ENCODE results near the gene MSANTD7.

DNA sequence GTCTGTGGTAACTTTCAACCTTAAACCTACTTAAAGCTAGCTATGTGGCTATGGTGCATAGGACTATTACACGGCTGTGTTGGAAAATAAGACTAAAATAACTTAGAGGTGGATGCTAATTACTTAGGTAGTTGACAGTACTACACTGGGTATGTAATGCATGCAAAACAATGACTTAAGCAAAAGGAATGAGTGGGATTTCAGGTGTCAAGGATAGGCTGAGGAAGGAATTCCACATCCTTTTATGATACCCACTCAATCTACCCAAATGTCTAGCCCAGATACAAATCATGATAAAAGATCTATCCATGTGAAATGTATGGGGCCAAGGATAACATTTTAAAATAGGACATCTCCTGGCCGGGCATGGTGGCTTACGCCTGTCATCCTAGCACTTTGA lies 14.1 kb upstream of the MSANTD7 start:
- TF ChIP-seq EZH2 (IDR thresholded peaks at IDR 0.05) (no peak), POLR2AphosphoS5 (IDR thresholded peaks at IDR 0.05; ENCODE audit: low read depth, low read length) (no peak), ZNF274 (IDR thresholded peaks at IDR 0.05; ENCODE audit: low read depth, low read length) (no peak), POLR2A (IDR thresholded peaks at IDR 0.05; ENCODE audit: borderline replicate concordance, extremely low read depth, insufficient read depth, insufficient read length) (no peak)
- TF ChIP-seq, protein P1, sequence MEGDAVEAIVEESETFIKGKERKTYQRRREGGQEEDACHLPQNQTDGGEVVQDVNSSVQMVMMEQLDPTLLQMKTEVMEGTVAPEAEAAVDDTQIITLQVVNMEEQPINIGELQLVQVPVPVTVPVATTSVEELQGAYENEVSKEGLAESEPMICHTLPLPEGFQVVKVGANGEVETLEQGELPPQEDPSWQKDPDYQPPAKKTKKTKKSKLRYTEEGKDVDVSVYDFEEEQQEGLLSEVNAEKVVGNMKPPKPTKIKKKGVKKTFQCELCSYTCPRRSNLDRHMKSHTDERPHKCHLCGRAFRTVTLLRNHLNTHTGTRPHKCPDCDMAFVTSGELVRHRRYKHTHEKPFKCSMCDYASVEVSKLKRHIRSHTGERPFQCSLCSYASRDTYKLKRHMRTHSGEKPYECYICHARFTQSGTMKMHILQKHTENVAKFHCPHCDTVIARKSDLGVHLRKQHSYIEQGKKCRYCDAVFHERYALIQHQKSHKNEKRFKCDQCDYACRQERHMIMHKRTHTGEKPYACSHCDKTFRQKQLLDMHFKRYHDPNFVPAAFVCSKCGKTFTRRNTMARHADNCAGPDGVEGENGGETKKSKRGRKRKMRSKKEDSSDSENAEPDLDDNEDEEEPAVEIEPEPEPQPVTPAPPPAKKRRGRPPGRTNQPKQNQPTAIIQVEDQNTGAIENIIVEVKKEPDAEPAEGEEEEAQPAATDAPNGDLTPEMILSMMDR (IDR thresholded peaks at IDR 0.05 in 2 of 3, conservative IDR thresholded peaks at IDR 0.05 in 1 of 3; ENCODE audit: borderline replicate concordance in 1 of 3, insufficient read depth in 1 of 3, low read depth in 2 of 3, low read length in 2 of 3), result no peak
- TF ChIP-seq, protein P2, sequence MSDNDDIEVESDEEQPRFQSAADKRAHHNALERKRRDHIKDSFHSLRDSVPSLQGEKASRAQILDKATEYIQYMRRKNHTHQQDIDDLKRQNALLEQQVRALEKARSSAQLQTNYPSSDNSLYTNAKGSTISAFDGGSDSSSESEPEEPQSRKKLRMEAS (IDR thresholded peaks at IDR 0.05), result no peak
- TF ChIP-seq, protein P3, sequence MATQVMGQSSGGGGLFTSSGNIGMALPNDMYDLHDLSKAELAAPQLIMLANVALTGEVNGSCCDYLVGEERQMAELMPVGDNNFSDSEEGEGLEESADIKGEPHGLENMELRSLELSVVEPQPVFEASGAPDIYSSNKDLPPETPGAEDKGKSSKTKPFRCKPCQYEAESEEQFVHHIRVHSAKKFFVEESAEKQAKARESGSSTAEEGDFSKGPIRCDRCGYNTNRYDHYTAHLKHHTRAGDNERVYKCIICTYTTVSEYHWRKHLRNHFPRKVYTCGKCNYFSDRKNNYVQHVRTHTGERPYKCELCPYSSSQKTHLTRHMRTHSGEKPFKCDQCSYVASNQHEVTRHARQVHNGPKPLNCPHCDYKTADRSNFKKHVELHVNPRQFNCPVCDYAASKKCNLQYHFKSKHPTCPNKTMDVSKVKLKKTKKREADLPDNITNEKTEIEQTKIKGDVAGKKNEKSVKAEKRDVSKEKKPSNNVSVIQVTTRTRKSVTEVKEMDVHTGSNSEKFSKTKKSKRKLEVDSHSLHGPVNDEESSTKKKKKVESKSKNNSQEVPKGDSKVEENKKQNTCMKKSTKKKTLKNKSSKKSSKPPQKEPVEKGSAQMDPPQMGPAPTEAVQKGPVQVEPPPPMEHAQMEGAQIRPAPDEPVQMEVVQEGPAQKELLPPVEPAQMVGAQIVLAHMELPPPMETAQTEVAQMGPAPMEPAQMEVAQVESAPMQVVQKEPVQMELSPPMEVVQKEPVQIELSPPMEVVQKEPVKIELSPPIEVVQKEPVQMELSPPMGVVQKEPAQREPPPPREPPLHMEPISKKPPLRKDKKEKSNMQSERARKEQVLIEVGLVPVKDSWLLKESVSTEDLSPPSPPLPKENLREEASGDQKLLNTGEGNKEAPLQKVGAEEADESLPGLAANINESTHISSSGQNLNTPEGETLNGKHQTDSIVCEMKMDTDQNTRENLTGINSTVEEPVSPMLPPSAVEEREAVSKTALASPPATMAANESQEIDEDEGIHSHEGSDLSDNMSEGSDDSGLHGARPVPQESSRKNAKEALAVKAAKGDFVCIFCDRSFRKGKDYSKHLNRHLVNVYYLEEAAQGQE (IDR thresholded peaks at IDR 0.05; ENCODE audit: low read depth), result no peak
